Measurements from ENCODE around the gene ALG12.

The ALG12 gene

DNA sequence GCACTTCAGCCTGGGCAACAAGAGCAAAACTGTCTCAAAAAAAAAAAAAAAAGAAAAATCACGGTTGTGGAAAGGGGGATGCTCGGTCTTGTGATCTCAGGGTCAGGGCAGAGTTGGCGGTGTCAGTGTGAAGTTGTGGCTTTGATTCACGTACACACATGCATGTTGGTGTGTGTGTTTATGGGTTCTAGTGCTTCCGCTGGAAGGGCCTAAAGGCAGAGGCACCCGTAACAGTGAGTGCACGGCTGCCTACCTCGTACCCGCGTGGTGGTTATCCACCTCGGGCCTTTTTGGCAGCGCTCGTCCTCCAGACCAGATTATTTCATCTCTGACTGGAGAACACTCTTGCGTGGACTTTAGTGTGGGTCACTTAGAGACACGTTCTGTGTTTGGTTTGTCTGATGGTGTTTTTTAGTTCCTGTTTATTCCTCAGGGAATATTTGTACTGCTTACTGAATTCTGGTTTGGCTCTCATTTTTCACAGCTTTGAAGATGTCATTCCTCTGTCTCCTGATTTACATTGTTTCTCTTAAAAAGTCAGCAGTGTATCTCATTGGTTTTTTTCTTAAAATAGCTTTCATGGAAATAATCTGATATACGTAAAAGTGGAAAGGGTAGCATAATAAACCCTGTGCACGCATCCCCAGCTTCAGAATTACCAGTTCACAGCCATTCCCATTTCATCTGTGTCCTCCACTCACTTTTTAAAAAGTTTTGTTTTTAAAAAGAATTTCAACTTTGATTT is 49.0 kb downstream of the ALG12 start:
- TF ChIP-seq, protein P1, sequence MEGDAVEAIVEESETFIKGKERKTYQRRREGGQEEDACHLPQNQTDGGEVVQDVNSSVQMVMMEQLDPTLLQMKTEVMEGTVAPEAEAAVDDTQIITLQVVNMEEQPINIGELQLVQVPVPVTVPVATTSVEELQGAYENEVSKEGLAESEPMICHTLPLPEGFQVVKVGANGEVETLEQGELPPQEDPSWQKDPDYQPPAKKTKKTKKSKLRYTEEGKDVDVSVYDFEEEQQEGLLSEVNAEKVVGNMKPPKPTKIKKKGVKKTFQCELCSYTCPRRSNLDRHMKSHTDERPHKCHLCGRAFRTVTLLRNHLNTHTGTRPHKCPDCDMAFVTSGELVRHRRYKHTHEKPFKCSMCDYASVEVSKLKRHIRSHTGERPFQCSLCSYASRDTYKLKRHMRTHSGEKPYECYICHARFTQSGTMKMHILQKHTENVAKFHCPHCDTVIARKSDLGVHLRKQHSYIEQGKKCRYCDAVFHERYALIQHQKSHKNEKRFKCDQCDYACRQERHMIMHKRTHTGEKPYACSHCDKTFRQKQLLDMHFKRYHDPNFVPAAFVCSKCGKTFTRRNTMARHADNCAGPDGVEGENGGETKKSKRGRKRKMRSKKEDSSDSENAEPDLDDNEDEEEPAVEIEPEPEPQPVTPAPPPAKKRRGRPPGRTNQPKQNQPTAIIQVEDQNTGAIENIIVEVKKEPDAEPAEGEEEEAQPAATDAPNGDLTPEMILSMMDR (IDR thresholded peaks at IDR 0.05; ENCODE audit: insufficient read depth, missing control alignments): no peak
- no peak for DNase-seq (ENCODE audit: insufficient read length, low spot score)
- no peak for FAIRE-seq

DNA sequence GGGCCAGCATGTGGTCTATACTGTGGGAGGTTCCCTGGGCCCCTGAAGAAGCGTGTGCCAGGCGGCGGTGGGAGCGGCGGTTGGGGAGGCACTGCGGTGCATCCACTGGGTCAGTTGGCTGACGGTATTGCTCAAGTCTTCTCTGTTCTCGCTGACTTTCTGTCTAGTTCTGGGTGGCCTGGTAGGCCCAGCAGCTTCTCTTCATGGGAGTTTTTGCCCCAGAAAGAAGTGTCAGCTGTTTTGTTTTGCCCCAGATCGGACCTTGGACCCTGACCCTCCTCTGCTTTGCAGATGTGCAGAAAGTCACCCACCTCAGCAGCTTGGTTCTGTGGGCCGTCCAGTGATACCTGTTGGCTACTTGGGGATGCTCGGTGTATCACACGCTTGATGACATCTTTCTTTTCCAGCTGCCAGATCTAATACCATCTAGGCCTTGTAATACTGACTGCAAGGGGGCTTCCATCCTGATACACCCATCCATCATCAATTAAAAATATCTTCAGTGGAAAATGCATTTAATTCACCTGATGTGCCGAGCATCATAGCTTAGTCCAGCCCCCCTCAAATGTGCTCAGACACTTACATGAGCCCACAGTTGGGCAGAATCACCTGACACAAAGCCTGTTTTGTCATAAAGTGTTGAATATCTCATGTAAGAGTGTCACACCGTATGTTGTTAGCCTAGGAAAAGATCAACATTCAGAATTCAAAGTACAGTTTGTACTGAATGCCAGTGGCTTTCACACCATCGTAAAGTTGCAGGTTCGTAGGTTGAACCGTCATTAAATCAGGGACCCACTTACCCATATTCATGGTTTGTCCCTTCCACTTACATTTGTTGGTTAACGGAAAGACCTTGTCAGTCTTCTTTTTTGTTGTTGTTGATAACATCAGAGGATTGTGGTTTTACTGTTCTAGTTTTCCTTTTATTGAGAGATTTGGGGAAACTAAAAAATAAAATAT is 50.7 kb downstream of the ALG12 start:
- FAIRE-seq (no peak), DNase-seq (ENCODE audit: insufficient read length, low spot score) (no peak)
- TF ChIP-seq, protein P1 (IDR thresholded peaks at IDR 0.05; ENCODE audit: insufficient read depth, missing control alignments): no peak

DNA sequence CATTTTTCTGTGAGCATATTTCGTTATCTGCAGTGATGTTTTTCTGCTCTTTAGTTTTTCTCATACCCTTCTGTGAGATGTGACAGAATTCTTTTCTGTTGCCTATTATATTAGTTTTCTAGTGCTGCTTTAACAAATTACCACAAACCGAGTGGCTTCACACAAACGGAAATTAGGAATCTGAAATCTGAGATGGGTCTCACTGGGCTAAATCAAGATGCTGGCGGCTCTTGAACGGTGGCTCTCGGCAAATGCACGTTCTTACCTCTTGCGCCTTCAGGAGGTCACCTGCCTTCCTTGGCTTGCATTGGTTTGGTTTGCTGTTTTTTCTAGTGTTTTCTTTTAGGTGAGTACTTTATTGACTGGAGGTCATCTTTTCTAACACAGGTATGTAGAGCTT is 51.6 kb downstream of the ALG12 start:
- FAIRE-seq (no peak), DNase-seq (ENCODE audit: insufficient read length, low spot score) (no peak)
- TF ChIP-seq, protein P1 (IDR thresholded peaks at IDR 0.05; ENCODE audit: insufficient read depth, missing control alignments): no peak

- TF ChIP-seq, protein P1 (IDR thresholded peaks at IDR 0.05; ENCODE audit: insufficient read depth, missing control alignments): no peak
- FAIRE-seq: no peak
- no peak for DNase-seq (ENCODE audit: insufficient read length, low spot score)
Observed at GRCh38 chr22:49866134-49866533, 52.1 kb downstream of the ALG12 start.

- TF ChIP-seq, protein P1 (IDR thresholded peaks at IDR 0.05; ENCODE audit: insufficient read depth, missing control alignments): no peak
- FAIRE-seq (no peak), DNase-seq (ENCODE audit: insufficient read length, low spot score) (no peak)
Observed at GRCh38 chr22:49865156-49865555, 53.1 kb downstream of the ALG12 start.

- TF ChIP-seq, protein P1 (IDR thresholded peaks at IDR 0.05; ENCODE audit: insufficient read depth, missing control alignments): no peak
- DNase-seq (ENCODE audit: insufficient read length, low spot score) (no peak), FAIRE-seq (no peak)
Observed at GRCh38 chr22:49863931-49864330, 54.3 kb downstream of the ALG12 start.

DNA sequence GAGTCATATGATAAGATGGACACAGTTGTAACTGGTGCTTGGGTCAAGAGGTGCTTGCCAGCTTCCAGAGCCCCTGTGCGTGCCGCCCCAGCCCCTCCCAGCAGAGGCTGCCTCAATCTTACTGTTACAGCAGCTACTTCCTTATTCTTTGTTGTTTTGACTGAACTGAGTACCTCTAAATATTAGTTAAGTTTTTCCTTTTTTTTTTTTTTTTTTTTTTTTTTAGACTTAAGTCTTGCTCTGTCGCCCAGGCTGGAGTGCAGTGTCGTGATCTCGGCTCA is 55.8 kb downstream of the ALG12 start:
- TF ChIP-seq, protein P1 (IDR thresholded peaks at IDR 0.05; ENCODE audit: insufficient read depth, missing control alignments): no peak
- FAIRE-seq: no peak
- no peak for DNase-seq (ENCODE audit: insufficient read length, low spot score)

Measured in D721Med (cell line).